ENCODE data around the gene SMNDC1. TPM values are rescaled to one million over a fixed set of nuclear protein-coding genes. Genes with fewer than 3 reads are reported as not detected.
"Not testable (repeated sequence)": the region's sequence is repeated elsewhere in the genome, so short reads cannot be mapped to it uniquely, and the experiment has no call there.

The SMNDC1 gene
- total and polyA plus RNA-seq, 5 donors = 10.1 to 24.3 (median 22.4) TPM

DNA sequence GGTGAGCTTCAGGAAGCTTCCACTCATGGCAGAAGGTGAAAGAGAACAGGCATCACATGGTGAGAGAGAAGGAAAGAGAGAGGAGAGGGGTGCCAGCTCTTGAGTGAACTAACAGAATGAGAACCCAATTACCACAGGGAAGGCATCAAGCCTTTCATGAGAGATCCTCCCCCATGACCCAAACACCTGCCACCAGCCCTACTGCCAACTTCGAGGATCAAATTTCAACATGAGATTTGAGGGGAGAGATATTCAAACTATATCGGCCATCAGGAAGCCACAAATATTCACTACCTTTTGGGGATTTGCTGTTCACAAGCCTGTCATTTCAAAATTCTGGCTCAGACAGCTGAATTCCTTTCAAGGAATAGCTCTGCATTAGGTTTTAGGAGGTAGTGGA, 39.9 kb upstream of the SMNDC1 start:
- Histone ChIP-seq H3K4me3 (ENCODE audit: low read length) (no peak overlapping the region), H3K9me3 (ENCODE audit: control insufficient read depth, low read length) (no peaks in the 10 kb centered on the region), H3K27me3 (ENCODE audit: control insufficient read depth, insufficient read depth) (no peaks in the 10 kb centered on the region), H3K4me1 (ENCODE audit: control insufficient read depth, insufficient read depth, low read length) (no peaks in the 10 kb centered on the region), H3K27ac (ENCODE audit: low read length) (no peak overlapping the region)
- WGBS = 37% methylated on average over 2 of the region's 2 CpGs
- DNase-seq = no peak
- intact Hi-C loops (cut with DNase I) = no loop called here
- ATAC-seq = no peak

DNA sequence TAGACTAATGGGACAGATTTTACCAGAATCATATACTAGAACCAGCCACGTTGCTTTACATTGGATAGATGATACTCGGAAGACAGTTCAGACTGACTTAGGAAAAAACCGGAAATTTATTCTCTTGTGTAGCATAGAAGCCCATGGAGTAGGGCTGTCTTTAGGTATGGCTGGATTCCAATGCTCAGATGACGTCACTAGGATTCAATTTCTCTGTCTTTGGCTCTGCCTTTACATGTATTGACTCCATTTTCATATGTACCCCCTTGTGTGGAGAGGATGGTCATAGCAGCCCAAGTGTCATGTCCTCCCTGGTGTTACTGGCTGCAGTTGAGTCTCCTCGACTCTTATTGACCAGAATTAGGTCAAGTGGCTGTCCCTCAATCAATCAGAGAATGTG, 39.2 kb upstream of the SMNDC1 start:
- Histone ChIP-seq H3K27ac (ENCODE audit: low read length) (no peak overlapping the region), H3K4me1 (ENCODE audit: control insufficient read depth, insufficient read depth, low read length) (no peaks in the 10 kb centered on the region), H3K9me3 (ENCODE audit: control insufficient read depth, low read length) (no peaks in the 10 kb centered on the region), H3K27me3 (ENCODE audit: control insufficient read depth, insufficient read depth) (no peaks in the 10 kb centered on the region), H3K4me3 (ENCODE audit: low read length) (no peak overlapping the region)
- no peak for ATAC-seq
- 83% methylated on average over 5 of the region's 5 CpGs for WGBS
- no peak for DNase-seq
- intact Hi-C loops (cut with DNase I) = no loop called here

DNA sequence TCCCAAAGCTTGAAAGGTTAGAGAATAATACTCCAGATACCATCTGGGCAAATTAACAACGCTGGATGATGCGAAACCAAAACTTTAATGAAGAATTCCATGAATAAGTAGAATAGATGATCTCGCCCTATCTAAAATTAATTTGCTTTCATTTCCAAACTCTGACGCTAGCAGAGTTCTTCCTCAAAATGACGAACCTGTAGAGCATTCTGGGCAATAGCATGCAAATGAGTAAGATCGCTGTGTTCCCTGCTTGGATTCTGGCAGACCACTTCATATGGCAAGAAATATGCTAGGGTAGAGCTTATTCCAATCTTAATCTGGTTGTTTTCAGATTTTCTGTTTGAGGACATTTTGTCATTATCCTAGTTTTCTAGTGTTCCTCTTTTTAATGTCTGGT, 36.1 kb upstream of the SMNDC1 start:
- WGBS = 84% methylated on average over 6 of the region's 6 CpGs
- intact Hi-C loops (cut with DNase I) = no loop called here

DNA sequence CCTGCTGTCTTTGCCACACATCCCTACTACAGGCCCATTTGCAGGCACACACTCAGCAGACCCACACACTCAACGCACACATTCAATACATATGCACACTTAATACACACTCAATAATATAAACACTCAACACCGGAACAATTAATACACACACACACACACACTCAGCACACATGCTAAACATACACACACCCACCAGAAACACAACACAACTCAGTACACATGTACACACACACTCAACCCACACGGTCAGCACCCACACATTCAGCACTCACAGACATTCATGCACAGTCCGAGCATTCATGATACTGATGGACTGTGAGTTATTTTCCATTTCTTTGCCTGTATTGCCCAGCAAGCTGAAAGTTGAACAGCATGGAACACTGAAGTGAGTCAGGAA, 35.4 kb upstream of the SMNDC1 start:
- Histone ChIP-seq H3K9me3 (ENCODE audit: control insufficient read depth, low read length) (no peaks in the 10 kb centered on the region), H3K4me3 (ENCODE audit: low read length) (no peak overlapping the region), H3K4me1 (ENCODE audit: control insufficient read depth, insufficient read depth, low read length) (no peaks in the 10 kb centered on the region), H3K27me3 (ENCODE audit: control insufficient read depth, insufficient read depth) (no peaks in the 10 kb centered on the region), H3K27ac (ENCODE audit: low read length) (no peak overlapping the region)
- 90% methylated on average over 4 of the region's 4 CpGs for WGBS
- no peak for DNase-seq
- intact Hi-C loops (cut with DNase I) = no loop called here
- ATAC-seq = no peak

More for the DNA sequence above, 36.1 kb upstream of the SMNDC1 start:
- Histone ChIP-seq H3K27me3 (ENCODE audit: control insufficient read depth, insufficient read depth) (no peaks in the 10 kb centered on the region), H3K4me1 (ENCODE audit: control insufficient read depth, insufficient read depth, low read length) (no peaks in the 10 kb centered on the region), H3K9me3 (ENCODE audit: control insufficient read depth, low read length) (no peaks in the 10 kb centered on the region), H3K4me3 (ENCODE audit: low read length) (no peak overlapping the region), H3K27ac (ENCODE audit: low read length) (no peak overlapping the region)
- DNase-seq (no peak), ATAC-seq (no peak)

DNA sequence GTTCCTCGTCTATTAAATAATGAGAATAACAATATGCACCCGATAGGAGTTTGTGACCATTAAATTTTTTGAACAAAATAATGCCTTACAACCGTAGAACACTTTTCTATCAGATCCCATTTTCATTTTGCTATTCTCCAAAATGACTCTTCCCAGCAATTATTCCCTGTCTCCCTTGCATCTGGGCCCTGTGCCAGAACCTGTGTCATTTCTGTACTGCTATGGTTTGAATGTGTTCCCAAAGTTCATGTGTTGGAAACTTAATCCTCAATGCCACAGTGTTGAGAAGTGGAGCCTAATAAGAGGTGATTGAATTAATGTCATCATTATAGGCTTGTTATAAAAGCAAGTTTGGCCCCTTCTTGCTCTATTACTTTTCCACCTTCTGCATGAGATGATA, 33.2 kb upstream of the SMNDC1 start:
- H3K4me3 ChIP-seq (ENCODE audit: low read length) = no peak overlapping the region
- H3K4me1 ChIP-seq (ENCODE audit: control insufficient read depth, insufficient read depth, low read length) = no peaks in the 10 kb centered on the region
- ATAC-seq = no peak
- 88% methylated on average over 3 of the region's 3 CpGs for WGBS
- no peaks in the 10 kb centered on the region for H3K9me3 ChIP-seq (ENCODE audit: control insufficient read depth, low read length)
- DNase-seq = no peak
- no peak overlapping the region for H3K27ac ChIP-seq (ENCODE audit: low read length)
- H3K27me3 ChIP-seq (ENCODE audit: control insufficient read depth, insufficient read depth) = no peaks in the 10 kb centered on the region
- intact Hi-C loops (cut with DNase I) = no loop called here

DNA sequence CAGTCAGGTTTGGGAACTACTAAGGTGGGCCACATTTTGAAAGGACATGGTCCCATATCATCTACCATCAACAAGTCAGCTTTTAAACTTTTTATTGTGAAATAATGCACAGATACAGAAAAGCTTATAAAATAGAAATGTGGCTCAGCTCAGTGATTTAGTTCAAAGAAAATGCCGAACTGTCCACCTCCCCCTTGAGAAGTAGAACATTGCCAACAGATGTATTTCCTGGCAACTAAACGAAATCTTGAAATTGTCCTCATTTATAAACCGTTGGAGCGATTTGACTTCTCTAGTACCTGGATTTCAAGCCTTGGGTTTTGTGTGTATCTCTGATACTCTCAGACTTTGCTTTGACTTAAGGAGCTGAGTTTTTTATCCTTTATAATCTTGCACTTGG, 32.7 kb upstream of the SMNDC1 start:
- Histone ChIP-seq H3K4me1 (ENCODE audit: control insufficient read depth, insufficient read depth, low read length) (no peaks in the 10 kb centered on the region), H3K4me3 (ENCODE audit: low read length) (no peak overlapping the region), H3K27ac (ENCODE audit: low read length) (no peak overlapping the region), H3K9me3 (ENCODE audit: control insufficient read depth, low read length) (no peaks in the 10 kb centered on the region), H3K27me3 (ENCODE audit: control insufficient read depth, insufficient read depth) (no peaks in the 10 kb centered on the region)
- DNase-seq = no peak
- no peak for ATAC-seq
- intact Hi-C loops (cut with DNase I) = no loop called here
- 86% methylated on average over 4 of the region's 4 CpGs for WGBS

DNA sequence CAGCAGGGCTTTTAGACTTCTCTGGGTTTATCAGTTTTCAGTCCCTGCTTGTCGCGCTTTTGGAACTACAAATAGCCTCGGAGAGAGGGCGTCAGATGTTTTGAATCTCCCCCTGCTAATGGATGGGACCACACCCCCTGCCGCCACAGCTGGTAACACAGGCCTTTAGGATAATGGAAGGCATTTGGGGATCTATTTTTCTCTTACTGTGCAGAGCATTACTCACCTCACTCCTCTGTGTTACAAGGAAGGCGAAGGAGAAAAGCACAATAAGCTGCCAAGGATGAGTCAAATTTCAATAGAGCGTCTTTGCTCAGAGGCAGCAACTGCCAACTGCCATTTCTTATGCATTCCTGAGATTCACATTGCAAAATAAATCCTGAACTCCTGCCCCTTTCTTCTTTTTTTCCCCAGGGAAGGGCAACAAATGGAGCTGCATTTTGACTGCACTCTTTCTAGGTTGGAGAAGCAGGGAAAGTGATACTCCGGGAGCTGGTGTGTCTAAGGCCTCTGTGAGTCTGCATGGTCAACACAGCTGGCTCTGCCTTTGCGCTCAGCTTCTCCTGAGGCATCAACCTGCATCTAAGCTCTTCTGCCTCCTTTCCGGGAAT, 31.5 kb upstream of the SMNDC1 start:
- DNase-seq = no peak
- 43% methylated on average over 10 of the region's 10 CpGs for WGBS
- Histone ChIP-seq H3K9me3 (ENCODE audit: control insufficient read depth, low read length) (no peaks in the 10 kb centered on the region), H3K4me1 (ENCODE audit: control insufficient read depth, insufficient read depth, low read length) (no peaks in the 10 kb centered on the region), H3K4me3 (ENCODE audit: low read length) (no peak overlapping the region), H3K27ac (ENCODE audit: low read length) (no peak overlapping the region), H3K27me3 (ENCODE audit: control insufficient read depth, insufficient read depth) (no peaks in the 10 kb centered on the region)
- intact Hi-C loops (cut with DNase I) = no loop called here
- ATAC-seq = peak in 1 of 2 donors; percentile 51

DNA sequence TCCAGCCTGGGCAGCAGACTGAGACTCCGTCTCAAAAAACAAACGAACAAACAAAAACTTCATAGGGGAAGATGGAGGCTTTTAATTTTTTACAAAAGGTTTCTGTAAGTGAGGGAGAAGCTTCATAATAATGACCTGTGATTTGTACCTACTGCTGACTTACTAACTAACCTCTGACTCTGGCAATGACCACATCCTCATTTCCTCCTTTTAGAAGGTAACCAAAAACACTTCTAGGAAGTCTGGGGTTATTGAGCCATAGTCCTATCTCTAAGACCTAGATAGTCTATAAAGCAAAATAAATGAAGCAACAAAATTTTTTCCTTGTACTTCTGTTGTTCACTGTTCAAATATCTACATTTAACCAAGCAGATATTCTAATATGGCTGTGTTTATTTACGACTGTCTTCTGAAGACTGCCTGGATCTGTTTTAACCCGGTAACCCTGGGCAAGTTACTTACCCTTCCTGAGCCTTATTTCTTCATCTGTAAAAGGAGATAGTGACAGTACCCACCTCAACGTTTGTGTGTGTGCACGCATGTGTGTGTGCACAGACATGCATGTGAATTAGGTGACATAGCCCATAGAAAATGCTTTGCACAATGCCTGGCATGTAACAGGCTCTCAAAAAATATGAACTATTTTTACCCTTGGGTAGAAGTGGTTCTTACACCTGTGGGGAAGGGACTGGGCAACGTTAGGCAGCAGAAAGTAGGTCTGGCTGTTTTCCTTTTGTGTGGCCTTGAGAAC, 30.8 kb upstream of the SMNDC1 start:
- H3K4me3 ChIP-seq (ENCODE audit: low read length) = no peak overlapping the region
- H3K27me3 ChIP-seq (ENCODE audit: control insufficient read depth, insufficient read depth) = no peaks in the 10 kb centered on the region
- intact Hi-C loops (cut with DNase I) = no loop called here
- DNase-seq (no peak), ATAC-seq (no peak)
- 67% methylated on average over 7 of the region's 7 CpGs for WGBS
- no peak overlapping the region for H3K27ac ChIP-seq (ENCODE audit: low read length)
- H3K9me3 ChIP-seq (ENCODE audit: control insufficient read depth, low read length) = no peaks in the 10 kb centered on the region
- no peaks in the 10 kb centered on the region for H3K4me1 ChIP-seq (ENCODE audit: control insufficient read depth, insufficient read depth, low read length)

DNA sequence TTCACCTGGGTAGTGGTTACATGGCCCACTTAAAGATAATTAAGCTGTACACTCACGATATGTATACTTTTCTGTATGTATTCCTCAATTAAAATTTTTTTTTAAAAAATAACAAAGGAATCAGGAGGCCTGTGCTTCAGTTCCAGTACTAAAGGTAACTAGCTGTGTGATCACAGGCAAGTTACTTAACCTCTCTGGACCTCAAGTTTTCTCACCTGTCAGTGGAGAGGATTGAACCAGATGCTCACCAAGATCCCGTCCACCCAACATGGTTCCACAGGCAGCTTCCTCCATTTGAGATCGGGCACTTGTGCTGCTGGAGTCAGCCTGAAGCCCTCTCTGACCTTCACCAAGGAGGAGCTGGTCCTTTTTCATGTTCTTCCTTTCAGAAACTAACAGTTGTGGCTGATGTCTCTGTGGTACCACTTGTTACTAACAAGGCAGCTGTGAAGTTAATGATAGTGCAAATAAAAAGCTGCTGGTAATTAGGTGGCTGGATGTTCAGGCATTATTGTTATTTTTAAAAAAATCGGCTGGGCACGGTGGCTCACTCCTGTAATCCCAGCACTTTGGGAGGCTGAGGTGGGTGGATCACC, 29.4 kb upstream of the SMNDC1 start:
- ATAC-seq (no peak), DNase-seq (no peak)
- Histone ChIP-seq H3K9me3 (ENCODE audit: control insufficient read depth, low read length) (no peaks in the 10 kb centered on the region), H3K27ac (ENCODE audit: low read length) (no peak overlapping the region), H3K4me1 (ENCODE audit: control insufficient read depth, insufficient read depth, low read length) (no peaks in the 10 kb centered on the region), H3K27me3 (ENCODE audit: control insufficient read depth, insufficient read depth) (no peaks in the 10 kb centered on the region), H3K4me3 (ENCODE audit: low read length) (no peak overlapping the region)
- 70% methylated on average over 5 of the region's 5 CpGs for WGBS
- intact Hi-C loops (cut with DNase I) = no loop called here

DNA sequence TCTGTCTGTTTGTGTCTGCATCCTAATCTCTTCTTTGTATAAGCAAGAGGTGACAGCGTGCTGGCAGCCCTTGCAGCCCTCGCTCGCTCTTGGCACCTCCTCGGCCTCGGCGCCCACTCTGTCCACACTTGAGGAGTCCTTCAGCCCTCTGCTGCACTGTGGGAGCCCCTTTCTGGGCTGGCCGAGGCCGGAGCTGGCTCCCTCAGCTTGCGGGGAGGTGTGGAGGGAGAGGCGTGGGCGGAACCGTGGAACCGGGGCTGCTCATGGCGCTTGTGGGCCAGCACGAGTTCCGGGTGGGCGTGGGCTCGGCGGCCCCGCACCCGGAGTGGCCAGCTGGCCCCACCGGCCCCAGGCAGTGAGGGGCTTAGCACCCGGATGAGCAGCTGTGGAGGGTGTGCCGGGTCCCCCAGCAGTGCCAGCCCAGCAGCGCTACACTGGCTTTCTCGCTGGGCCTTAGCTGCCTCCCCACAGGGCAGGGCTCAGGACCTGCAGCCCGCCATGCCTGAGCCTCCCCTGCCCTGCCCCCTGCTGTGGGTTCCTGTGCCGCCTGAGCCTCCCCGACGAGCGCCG, 26.6 kb upstream of the SMNDC1 start:
- H3K27ac ChIP-seq (ENCODE audit: low read length); H3K4me3 ChIP-seq (ENCODE audit: low read length); intact Hi-C loops (cut with DNase I); ATAC-seq; DNase-seq; H3K4me1 ChIP-seq (ENCODE audit: control insufficient read depth, insufficient read depth, low read length); H3K9me3 ChIP-seq (ENCODE audit: control insufficient read depth, low read length); H3K27me3 ChIP-seq (ENCODE audit: control insufficient read depth, insufficient read depth): not testable (repeated sequence)
- 98% methylated on average over 32 of the region's 32 CpGs for WGBS

DNA sequence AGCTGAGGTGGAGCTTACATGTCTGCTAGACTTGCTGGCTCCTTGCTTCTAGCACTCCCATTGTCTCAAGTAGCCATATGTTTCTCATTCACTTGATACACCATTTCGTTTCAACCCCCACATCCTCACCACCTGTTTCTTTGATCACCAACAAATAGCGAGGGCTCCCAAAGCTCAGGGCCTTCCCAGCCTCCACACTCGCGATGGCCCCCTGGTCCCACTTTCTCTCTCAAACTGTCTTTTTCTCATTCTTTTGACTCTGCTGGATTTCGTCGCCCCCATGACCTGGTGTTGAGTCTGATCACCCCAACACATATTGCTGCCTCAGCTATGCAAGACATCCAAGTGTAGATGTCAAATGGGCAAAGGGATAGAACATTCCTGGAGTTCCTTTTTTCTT, 26.0 kb upstream of the SMNDC1 start:
- no peaks in the 10 kb centered on the region for H3K4me1 ChIP-seq (ENCODE audit: control insufficient read depth, insufficient read depth, low read length)

More for the DNA sequence above, 26.0 kb upstream of the SMNDC1 start:
- no peak overlapping the region for H3K4me3 ChIP-seq (ENCODE audit: low read length)
- H3K9me3 ChIP-seq (ENCODE audit: control insufficient read depth, low read length) = no peaks in the 10 kb centered on the region
- no peak overlapping the region for H3K27ac ChIP-seq (ENCODE audit: low read length)
- intact Hi-C loops (cut with DNase I) = no loop called here
- H3K27me3 ChIP-seq (ENCODE audit: control insufficient read depth, insufficient read depth) = no peaks in the 10 kb centered on the region
- 91% methylated on average over 6 of the region's 6 CpGs for WGBS
- ATAC-seq (no peak), DNase-seq (no peak)
